DLD1 (cell line): ENCODE data around the gene TRAF6.

Experiments
- in situ Hi-C: cut with HindIII; loops from 2 replicates; pipeline ENCODE4 v1.10.0; 2017; ENCODE audit warnings: low sequenced_read_pairs

TRAF6 gene

GRCh38 chr11:36460220-36460619 lies 49.9 kb downstream of the TRAF6 start:
- in situ Hi-C loops = no loop called here

- in situ Hi-C loops = no loop called here
Measured at GRCh38 chr11:36459046-36459445, 51.0 kb downstream of the TRAF6 start.

DNA sequence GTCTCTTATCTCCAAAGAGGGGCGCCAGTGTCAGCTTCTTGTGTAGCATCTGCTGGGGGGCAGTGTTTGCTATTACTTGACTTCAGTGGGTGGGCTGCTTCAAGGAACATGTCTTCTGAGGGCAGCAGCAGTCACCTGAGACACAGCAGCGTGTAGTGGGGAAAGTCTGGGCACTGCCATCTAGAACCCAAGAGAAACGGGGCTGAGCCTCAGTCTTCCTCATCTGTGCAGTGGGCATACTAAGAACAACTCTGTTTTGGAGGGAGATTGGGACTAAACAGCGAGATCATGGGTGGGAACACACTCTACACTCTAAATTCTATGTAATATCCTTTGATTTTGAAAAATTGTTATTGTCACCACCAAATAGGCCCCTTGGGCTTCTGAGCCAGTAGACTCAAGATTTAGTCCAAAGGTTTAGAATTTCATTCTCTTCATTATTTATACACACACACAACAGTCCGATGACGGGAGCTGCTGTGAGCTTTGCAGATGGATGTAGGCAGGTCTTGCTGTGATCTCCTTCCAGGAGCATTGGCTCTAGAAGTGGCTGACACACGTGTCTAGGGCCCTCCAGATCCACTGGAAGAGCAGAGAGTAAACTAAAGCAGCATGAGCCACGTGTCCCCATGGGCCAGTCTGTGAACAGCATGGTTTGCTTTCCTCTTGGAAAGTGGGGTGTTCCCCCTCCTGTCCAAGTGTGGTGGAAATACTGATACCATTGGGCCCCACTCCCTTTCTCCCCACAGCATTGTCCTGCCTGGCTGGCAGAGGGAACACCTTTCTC lies 51.8 kb downstream of the TRAF6 start:
- in situ Hi-C loops = no loop called here

DNA sequence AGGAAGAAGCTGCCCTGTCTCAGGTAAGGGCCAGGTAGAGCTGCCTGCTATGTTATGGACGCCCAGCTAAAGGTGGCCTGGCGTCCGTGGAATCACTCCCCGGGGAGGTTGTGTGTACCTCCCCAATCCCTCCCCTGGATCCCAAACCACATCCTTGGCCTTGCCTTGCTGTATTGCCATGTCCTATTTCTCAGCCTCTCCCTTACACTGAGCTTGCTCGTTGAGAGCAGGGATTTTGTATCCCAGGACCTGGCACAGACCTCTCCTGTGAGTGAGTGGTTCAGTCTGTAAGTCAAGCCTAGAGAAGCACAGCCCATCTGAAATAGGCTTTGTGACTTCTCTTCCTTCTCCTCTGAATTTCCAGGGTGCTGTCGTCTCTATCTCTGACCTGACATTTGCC lies 53.9 kb downstream of the TRAF6 start:
- in situ Hi-C loops = no loop called here

- in situ Hi-C loops = no loop called here
Measured at GRCh38 chr11:36455658-36456111, 54.4 kb downstream of the TRAF6 start.

- in situ Hi-C loops = no loop called here
Measured at GRCh38 chr11:36454941-36455631, 55.0 kb downstream of the TRAF6 start.

DNA sequence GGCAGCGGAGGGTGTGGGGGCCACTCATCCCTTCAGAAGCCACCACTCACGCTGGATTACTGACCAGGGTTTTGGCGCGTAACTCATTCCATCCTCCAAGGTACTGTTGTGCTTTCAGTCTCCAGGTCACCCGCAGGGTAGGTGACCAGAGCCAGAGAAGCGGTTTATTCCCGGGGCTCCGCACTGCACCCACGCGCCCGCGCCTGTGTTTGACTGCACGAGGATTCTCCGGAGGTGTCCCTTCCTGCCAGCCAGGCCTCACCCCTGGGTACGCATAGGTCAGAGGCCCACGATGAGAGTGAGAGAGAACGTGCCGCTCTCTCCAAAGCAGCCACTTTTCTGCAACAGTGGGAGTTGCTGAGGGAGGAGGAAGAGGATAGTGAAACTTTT lies 55.5 kb downstream of the TRAF6 start:
- in situ Hi-C loops = no loop called here

GRCh38 chr11:36453678-36454077 lies 56.4 kb downstream of the TRAF6 start:
- in situ Hi-C loops = no loop called here

GRCh38 chr11:36452961-36453360 lies 57.1 kb downstream of the TRAF6 start:
- in situ Hi-C loops = no loop called here

- in situ Hi-C loops = no loop called here
Measured at GRCh38 chr11:36452236-36452940, 57.7 kb downstream of the TRAF6 start.

GRCh38 chr11:36451681-36452080 lies 58.4 kb downstream of the TRAF6 start:
- in situ Hi-C loops = no loop called here

DNA sequence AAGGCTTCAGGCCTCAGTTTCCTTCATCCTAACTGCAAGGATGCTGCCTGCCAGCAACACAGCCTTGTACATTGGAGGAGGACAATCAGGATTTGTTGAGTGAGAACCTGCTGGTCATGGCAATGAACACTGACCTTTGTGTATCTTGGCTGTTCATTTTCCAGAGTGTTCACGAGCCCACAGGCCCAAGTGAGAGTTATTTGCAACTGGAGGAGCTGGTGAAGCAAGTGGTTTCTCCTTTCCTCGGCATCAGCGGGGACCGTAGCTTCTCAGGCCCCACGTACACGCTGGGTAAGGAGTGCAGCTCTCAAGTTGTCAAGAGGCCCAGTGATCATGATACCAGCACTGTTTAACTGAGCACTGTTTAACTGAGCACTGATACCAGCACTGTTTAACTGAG lies 59.0 kb downstream of the TRAF6 start:
- in situ Hi-C loops = no loop called here

GRCh38 chr11:36450110-36450572 lies 59.9 kb downstream of the TRAF6 start:
- in situ Hi-C loops = no loop called here

GRCh38 chr11:36449561-36450096 lies 60.4 kb downstream of the TRAF6 start:
- in situ Hi-C loops = no loop called here

- in situ Hi-C loops = no loop called here
Measured at GRCh38 chr11:36447947-36448346, 62.1 kb downstream of the TRAF6 start.

DNA sequence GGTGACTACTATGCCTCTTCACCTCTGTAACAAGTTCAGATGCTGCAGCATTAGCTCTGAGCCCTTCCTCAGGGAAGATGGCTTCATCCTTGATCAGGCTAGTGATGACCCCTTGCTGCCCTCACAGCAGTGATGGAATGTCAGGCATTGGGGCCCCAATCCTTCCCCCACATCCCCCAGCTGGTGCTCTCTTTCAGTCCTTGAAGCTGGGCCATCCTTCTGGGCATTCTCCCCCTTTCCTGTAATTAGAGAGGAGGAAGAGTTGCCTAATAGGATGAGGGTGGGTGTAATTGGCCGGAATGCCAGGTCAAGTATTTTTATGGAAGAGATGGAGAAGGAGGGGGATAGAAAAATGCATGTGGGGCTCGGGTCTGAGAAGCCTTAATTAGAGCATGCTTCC lies 62.6 kb downstream of the TRAF6 start:
- in situ Hi-C loops = no loop called here

- in situ Hi-C loops = no loop called here
Measured at GRCh38 chr11:36446135-36446534, 63.9 kb downstream of the TRAF6 start.

DNA sequence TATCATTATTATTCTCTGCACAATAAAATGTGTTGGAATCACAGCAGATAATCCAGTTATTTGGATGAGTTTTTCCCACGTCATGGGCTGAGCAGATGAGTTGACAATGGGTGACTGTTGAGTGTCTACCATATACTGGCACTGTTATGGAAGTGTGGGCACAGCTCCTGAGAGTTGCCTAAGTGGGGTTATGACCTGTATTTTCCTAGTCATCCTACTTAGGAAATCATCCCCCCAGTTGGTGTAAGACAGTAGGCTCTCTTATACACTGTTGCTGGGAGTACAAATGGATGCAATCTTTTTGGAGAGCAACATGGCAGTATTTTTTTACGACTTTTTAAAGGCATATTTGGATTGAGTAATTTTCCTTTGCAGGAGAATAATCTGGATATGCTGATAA lies 66.4 kb downstream of the TRAF6 start:
- in situ Hi-C loops = no loop called here

DNA sequence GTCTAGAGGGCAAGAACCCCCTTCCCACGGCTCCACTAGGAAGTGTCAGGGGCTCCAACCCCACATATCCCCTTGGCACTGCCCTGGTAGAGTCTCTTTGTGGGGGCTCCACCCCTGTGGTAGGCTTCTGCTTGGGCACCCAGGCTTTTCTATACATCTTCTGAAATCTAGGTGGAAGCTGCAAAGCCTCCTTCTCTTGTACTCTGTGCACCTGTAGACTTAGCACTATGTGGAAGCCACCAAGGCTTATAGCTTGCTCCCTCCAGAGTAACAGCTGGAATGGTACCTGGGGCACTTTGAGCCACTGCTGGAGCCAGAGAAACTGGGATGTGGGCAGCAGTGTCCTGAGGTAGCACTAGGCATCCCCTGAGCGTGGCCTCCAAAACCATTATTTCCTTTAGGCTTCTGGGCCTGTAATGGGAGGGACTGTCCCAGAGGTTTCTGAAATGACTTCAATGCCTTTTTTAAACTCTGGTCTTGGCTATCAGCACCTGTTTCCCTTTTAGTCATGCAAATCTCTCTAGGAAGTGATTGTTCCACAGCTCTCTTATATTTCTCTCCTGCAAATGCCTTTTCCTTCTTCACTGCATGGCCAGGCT lies 68.4 kb downstream of the TRAF6 start:
- in situ Hi-C loops = no loop called here

DNA sequence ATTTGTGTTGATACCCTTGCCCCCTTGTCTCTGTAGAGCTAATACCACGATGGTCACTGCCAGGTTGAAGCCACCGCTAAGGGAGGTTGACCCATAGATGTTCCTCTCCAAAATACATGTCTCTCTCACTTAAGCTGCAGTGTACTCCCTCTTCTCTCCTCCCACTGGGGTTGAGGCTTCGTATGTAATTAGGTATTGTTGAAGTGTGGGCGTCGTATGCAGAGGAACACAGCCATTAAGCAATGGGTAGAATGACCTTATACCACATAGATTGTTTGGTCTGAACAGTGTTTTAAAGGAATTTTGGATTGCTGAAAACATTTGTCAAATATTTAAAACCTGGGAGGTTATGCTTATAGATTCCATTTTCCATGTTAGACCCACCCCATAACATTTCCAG lies 71.9 kb downstream of the TRAF6 start:
- in situ Hi-C loops = no loop called here

DNA sequence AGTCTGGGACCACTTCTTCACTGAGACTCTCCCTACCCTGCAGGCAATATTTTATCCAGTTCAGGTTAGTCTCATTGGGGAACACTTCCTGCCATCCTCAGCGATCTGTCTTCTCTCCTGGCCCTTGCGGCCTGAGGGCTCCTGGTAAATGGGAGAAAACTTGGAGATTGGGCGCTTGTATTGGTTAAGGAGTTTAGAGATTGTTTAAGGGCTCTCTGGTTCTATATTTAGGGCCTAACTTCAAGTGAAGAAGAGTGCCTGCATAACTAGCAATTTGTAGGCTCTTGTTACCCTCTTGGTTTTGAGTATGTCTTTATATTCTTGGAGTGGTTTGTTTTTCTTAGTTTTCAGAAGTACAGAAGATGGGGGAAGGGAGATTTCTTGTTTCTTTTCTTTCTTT lies 72.7 kb downstream of the TRAF6 start:
- in situ Hi-C loops = no loop called here
